ENCODE data around the gene ZNHIT3. TPM values are rescaled to one million over a fixed set of nuclear protein-coding genes. Genes with fewer than 3 reads are reported as not detected.
"Not testable (repeated sequence)": the region's sequence is repeated elsewhere in the genome, so short reads cannot be mapped to it uniquely, and the experiment has no call there.

Gene ZNHIT3
- 35.7 TPM for polyA plus RNA-seq (2013, experiment 1 of 2; ENCODE audit: insufficient read length)
- 34.5 TPM for polyA plus RNA-seq (2013, experiment 2 of 2; ENCODE audit: insufficient read length)

- DNase-seq: peak; percentile 94
Measured at GRCh38 chr17:36486204-36487194, at the start of gene ZNHIT3. TSS of gene ZNHIT3 (plus strand) at chr17:36486681. CDS start at chr17:36486700, 19 bp downstream.

- not testable (repeated sequence) for DNase-seq
Measured at GRCh38 chr17:36441792-36442191, 44.7 kb upstream of the ZNHIT3 start.

- DNase-seq: no peak
Measured at GRCh38 chr17:36443777-36444176, 42.7 kb upstream of the ZNHIT3 start.

- DNase-seq: not testable (repeated sequence)
Measured at GRCh38 chr17:36449997-36450396, 36.5 kb upstream of the ZNHIT3 start.

GRCh38 chr17:36452888-36453287, 33.6 kb upstream of the ZNHIT3 start:
- not testable (repeated sequence) for DNase-seq

- DNase-seq: not testable (repeated sequence)
Measured at GRCh38 chr17:36457701-36458100, 28.8 kb upstream of the ZNHIT3 start.

GRCh38 chr17:36459045-36459444, 27.4 kb upstream of the ZNHIT3 start:
- no peak for DNase-seq

GRCh38 chr17:36459601-36460000, 26.9 kb upstream of the ZNHIT3 start:
- no peak for DNase-seq

- no peak for DNase-seq
Measured at GRCh38 chr17:36460265-36460937, 26.1 kb upstream of the ZNHIT3 start.

- no peak for DNase-seq
Measured at GRCh38 chr17:36461330-36462110, 25.0 kb upstream of the ZNHIT3 start.

GRCh38 chr17:36463916-36464764, 22.3 kb upstream of the ZNHIT3 start:
- DNase-seq: peak; percentile 76

GRCh38 chr17:36464765-36465088, 21.8 kb upstream of the ZNHIT3 start:
- no peak for DNase-seq

GRCh38 chr17:36468903-36469635, 17.4 kb upstream of the ZNHIT3 start:
- no peak for DNase-seq

- no peak for DNase-seq
Measured at GRCh38 chr17:36469733-36470132, 16.7 kb upstream of the ZNHIT3 start.

- DNase-seq: no peak
Measured at GRCh38 chr17:36470499-36470898, 16.0 kb upstream of the ZNHIT3 start.

- DNase-seq: no peak
Measured at GRCh38 chr17:36474571-36474970, 11.9 kb upstream of the ZNHIT3 start.

- no peak for DNase-seq
Measured at GRCh38 chr17:36475346-36475970, 11.0 kb upstream of the ZNHIT3 start.

- DNase-seq: no peak
Measured at GRCh38 chr17:36481829-36482228, 4.7 kb upstream of the ZNHIT3 start.

- DNase-seq: peak; percentile 73
Measured at GRCh38 chr17:36482611-36483504, 3.6 kb upstream of the ZNHIT3 start.
